Endothelial cell of umbilical vein (primary cell): ENCODE measurements around the gene CERS6. TPM values are rescaled to one million over a fixed set of nuclear protein-coding genes. Genes with fewer than 3 reads are reported as not detected.

ENCODE experiments used
- BruUV-seq: library from RNA; stranded (reverse); fragments of 400-500 nt; replicated peaks from 2 replicates; lab custom pipeline; 2021; lab: Mats Ljungman, UMichigan
- CTCF ChIA-PET: fragments of 300-600, 350-600 bp; sonication (Branson Sonifier 250); formaldehyde crosslinking; loops from one replicate; lab custom pipeline; 2021; ENCODE audit warnings: antibody characterized with exemption, inconsistent platforms; lab: Charles Lee
- POLR2A ChIA-PET: fragments of 300-600, 350-600 bp; sonication (Branson Sonifier 250); formaldehyde crosslinking; loops from one replicate; lab custom pipeline; 2021; ENCODE audit warnings: antibody characterized with exemption, inconsistent platforms; lab: Charles Lee
- DNase-seq: peaks from one replicate; pipeline ENCODE4 v3.0.0-alpha.2; 2011; ENCODE audit warnings: low read depth, low spot score
- FAIRE-seq: peaks from 2 replicates; lab custom pipeline; 2011; peaks lifted over from hg19 to GRCh38; lab: Jason Lieb, UNC
- H2AFZ ChIP-seq: 2 replicates; pipeline ENCODE4 v1.6.0; 2012; ENCODE audit warnings: low read depth, low read length, control low read depth, inconsistent platforms
- H3K27ac ChIP-seq: 2 replicates; pipeline ENCODE4 v1.5.1; 2011; ENCODE audit warnings: low read depth, mild to moderate bottlenecking, control low read depth, low read length, moderate library complexity; ENCODE audit not compliant: insufficient read depth
- H3K27me3 ChIP-seq, 2 experiments: 2 replicates each; pipeline versions ENCODE4 v1.6.0 to v1.6.1; 2011; ENCODE audit warnings: low read length in 2 of 2, mixed read lengths in 1 of 2; ENCODE audit not compliant: control insufficient read depth in 2 of 2, insufficient read depth in 2 of 2
- H3K36me3 ChIP-seq, 2 experiments: 2 replicates in 1 of 2; 3 replicates in 1 of 2; pipeline ENCODE4 v1.5.1; 2011; ENCODE audit warnings: low read length in 2 of 2, mild to moderate bottlenecking in 1 of 2, moderate library complexity in 1 of 2; ENCODE audit not compliant: control insufficient read depth in 2 of 2, insufficient read depth in 2 of 2; ENCODE audit errors: extremely low read depth in 1 of 2
- H3K4me1 ChIP-seq: 3 replicates; pipeline ENCODE4 v1.5.1; 2011; ENCODE audit warnings: mild to moderate bottlenecking, low read length; ENCODE audit not compliant: control insufficient read depth, insufficient read depth; ENCODE audit errors: extremely low read depth
- H3K4me2 ChIP-seq: 2 replicates; pipeline ENCODE4 v1.6.1; 2011; ENCODE audit warnings: low read length, control low read depth, mixed read lengths; ENCODE audit not compliant: insufficient read depth
- H3K4me3 ChIP-seq, 3 experiments: fragments of 200-600 bp in 1 of 3; sonication (generic), shearing (Covaris generic) in 1 of 3; replicated peaks in 1 of 3; 2 replicates each; pipeline ENCODE4 v1.5.1; 2011 to 2016; ENCODE audit warnings: control low read depth in 3 of 3, low read length in 3 of 3, mild to moderate bottlenecking in 2 of 3, inconsistent platforms in 1 of 3, low read depth in 1 of 3, moderate library complexity in 1 of 3; ENCODE audit not compliant: insufficient read depth in 1 of 3
- H3K79me2 ChIP-seq: 2 replicates; pipeline ENCODE4 v1.6.0; 2012; ENCODE audit warnings: low read length, inconsistent platforms; ENCODE audit not compliant: control insufficient read depth, insufficient read depth
- H3K9ac ChIP-seq: replicated peaks from 2 replicates; pipeline ENCODE3; 2011; ENCODE audit warnings: low read length, control low read depth; ENCODE audit not compliant: insufficient read depth; ENCODE audit errors: extremely low read depth
- H3K9me1 ChIP-seq: replicated peaks from 3 replicates; pipeline ENCODE4 v1.6.0; 2011; ENCODE audit warnings: mild to moderate bottlenecking, low read length; ENCODE audit not compliant: control insufficient read depth, insufficient read depth; ENCODE audit errors: extremely low read depth
- H3K9me3 ChIP-seq: replicated peaks from 2 replicates; pipeline ENCODE4 v1.5.1; 2012; ENCODE audit warnings: low read length, inconsistent platforms; ENCODE audit not compliant: control insufficient read depth, insufficient read depth
- H4K20me1 ChIP-seq: replicated peaks from 2 replicates; pipeline ENCODE3; 2011; ENCODE audit warnings: mild to moderate bottlenecking, low read length; ENCODE audit not compliant: control insufficient read depth, insufficient read depth; ENCODE audit errors: extremely low read depth
- EZH2 ChIP-seq: IDR thresholded peaks from 2 replicates; pipeline ENCODE4 v1.6.1; 2012; ENCODE audit warnings: borderline replicate concordance, low read depth, mild to moderate bottlenecking, moderate library complexity, low read length, inconsistent platforms; ENCODE audit not compliant: severe bottlenecking
- FOS ChIP-seq: IDR thresholded peaks from 2 replicates; pipeline ENCODE4 v1.6.1; 2011; ENCODE audit warnings: mild to moderate bottlenecking, low read length, moderate library complexity, borderline replicate concordance; ENCODE audit not compliant: insufficient read depth
- GATA2 ChIP-seq: IDR thresholded peaks from 2 replicates; pipeline ENCODE4 v1.7.0; 2011; ENCODE audit warnings: low read depth, mild to moderate bottlenecking, moderate library complexity, mixed read lengths, low read length; ENCODE audit not compliant: insufficient read length, insufficient read depth
- JUN ChIP-seq: IDR thresholded peaks from 2 replicates; pipeline ENCODE4 v1.6.1; 2011; ENCODE audit warnings: borderline replicate concordance, low read depth; ENCODE audit not compliant: insufficient read length, insufficient read depth
- MYC ChIP-seq: IDR thresholded peaks from one replicate; pipeline ENCODE4 v1.6.1; 2011; ENCODE audit warnings: mild to moderate bottlenecking, low read depth, low read length
- POLR2A ChIP-seq: IDR thresholded peaks from 2 replicates; pipeline ENCODE4 v1.6.1; 2012; ENCODE audit warnings: low read depth, mild to moderate bottlenecking, control low read depth, low read length
- POLR2AphosphoS5 ChIP-seq: IDR thresholded peaks from 2 replicates; pipeline ENCODE4 v1.6.1; 2012; ENCODE audit warnings: low read depth, mild to moderate bottlenecking, control low read depth, low read length, moderate library complexity; ENCODE audit not compliant: insufficient read depth
- dilution Hi-C: fragments of 300-500 bp; cut with MboI; formaldehyde crosslinking; loops from one replicate; pipeline ENCODE4 v1.15.0; 2019; ENCODE audit warnings: low sequenced_read_pairs; ENCODE audit not compliant: extremely low pct_ligation_motif_present
- intact Hi-C: fragments of 100-400 bp; cut with micrococcal nuclease; formaldehyde crosslinking; loops from one replicate; pipeline ENCODE4 v1.10.0; 2022
- polyA plus RNA-seq, 4 experiments: library from polyadenylated mRNA; depleted of rRNA in 3 of 4; stranded (reverse) in 3 of 4; unstranded in 1 of 4; fragments of >200 nt; gene quantifications; 2 replicates each; pipeline versions ENCODE4 v1.2.1 to v1.2.3, GENCODE V29; 2011 to 2012; ENCODE audit warnings: missing spikeins in 1 of 4
- total RNA-seq: library from RNA; stranded (reverse); gene quantifications from 2 replicates; pipeline ENCODE4 v1.2.3, GENCODE V29; 2021
- TF ChIP-seq, protein P1 (sequence below), 2 donors: IDR thresholded peaks; 1 replicate in 1 of 2; 2 replicates in 1 of 2; pipeline ENCODE4 v1.5.1; 2011; ENCODE audit warnings: low read length in 2 of 2, mild to moderate bottlenecking in 2 of 2, moderate library complexity in 2 of 2, control low read depth in 1 of 2, inconsistent platforms in 1 of 2, low read depth in 1 of 2; ENCODE audit not compliant: insufficient read depth in 1 of 2; ENCODE audit errors: extremely low read depth in 1 of 2
- TF ChIP-seq, protein P2 (sequence below): IDR thresholded peaks from 2 replicates; pipeline ENCODE4 v1.6.1; 2011; ENCODE audit not compliant: insufficient read depth, insufficient read length

The CERS6 gene
- total and polyA plus RNA-seq, 2 donors (not counting 3 experiments of a cell fraction or from before 2014, with no cell fraction given), result 2.7 to 11.7 TPM

DNA sequence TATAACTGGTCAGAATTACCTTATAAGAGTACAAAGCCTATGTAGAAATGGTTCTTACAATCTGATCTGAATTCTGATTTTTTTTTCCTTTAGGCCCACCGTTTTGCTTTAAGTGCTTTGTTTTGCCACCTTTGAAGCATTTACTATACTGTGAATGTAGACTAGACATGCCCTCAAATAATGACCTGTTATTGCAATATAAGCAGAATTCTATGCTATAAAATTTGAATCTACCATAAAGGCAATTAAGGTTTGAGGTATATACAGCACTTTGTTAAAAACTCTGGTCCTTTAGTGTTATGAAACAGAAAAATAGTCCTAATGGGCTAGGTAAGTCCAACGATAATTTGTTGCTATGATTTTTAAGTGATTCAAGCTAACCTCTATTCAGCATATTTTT lies 259.8 kb downstream of the CERS6 start:
- Histone ChIP-seq H3K9me1 (no peaks in the 10 kb centered on the region), H3K4me3 (no peak overlapping the region), H4K20me1 (no peaks in the 10 kb centered on the region), H3K4me2 (no peak overlapping the region), H2AFZ (no peak overlapping the region), H3K27ac (no peak overlapping the region), H3K36me3 (no peaks in the 10 kb centered on the region), H3K4me1 (peaks cover 8% of the 10 kb centered on the region), H3K27me3 (no peaks in the 10 kb centered on the region), H3K9ac (no peak overlapping the region), H3K79me2 (no peaks in the 10 kb centered on the region), H3K9me3 (no peaks in the 10 kb centered on the region)
- TF ChIP-seq FOS, result no peak
- TF ChIP-seq JUN, result no peak
- TF ChIP-seq, protein P1, sequence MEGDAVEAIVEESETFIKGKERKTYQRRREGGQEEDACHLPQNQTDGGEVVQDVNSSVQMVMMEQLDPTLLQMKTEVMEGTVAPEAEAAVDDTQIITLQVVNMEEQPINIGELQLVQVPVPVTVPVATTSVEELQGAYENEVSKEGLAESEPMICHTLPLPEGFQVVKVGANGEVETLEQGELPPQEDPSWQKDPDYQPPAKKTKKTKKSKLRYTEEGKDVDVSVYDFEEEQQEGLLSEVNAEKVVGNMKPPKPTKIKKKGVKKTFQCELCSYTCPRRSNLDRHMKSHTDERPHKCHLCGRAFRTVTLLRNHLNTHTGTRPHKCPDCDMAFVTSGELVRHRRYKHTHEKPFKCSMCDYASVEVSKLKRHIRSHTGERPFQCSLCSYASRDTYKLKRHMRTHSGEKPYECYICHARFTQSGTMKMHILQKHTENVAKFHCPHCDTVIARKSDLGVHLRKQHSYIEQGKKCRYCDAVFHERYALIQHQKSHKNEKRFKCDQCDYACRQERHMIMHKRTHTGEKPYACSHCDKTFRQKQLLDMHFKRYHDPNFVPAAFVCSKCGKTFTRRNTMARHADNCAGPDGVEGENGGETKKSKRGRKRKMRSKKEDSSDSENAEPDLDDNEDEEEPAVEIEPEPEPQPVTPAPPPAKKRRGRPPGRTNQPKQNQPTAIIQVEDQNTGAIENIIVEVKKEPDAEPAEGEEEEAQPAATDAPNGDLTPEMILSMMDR (IDR thresholded peaks at IDR 0.05; ENCODE audit: extremely low read depth in 1 of 2, insufficient read depth in 1 of 2, low read depth in 1 of 2, low read length in 2 of 2), result no peak
- TF ChIP-seq GATA2, result no peak
- TF ChIP-seq POLR2A, result no peak
- no peak for TF ChIP-seq EZH2
- TF ChIP-seq MYC, result no peak
- TF ChIP-seq POLR2AphosphoS5, result no peak
- TF ChIP-seq, protein P2, sequence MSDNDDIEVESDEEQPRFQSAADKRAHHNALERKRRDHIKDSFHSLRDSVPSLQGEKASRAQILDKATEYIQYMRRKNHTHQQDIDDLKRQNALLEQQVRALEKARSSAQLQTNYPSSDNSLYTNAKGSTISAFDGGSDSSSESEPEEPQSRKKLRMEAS, result no peak
- FAIRE-seq (no peak), DNase-seq (no peak)
- intact Hi-C loops (no loop called here), dilution Hi-C loops (no loop called here)
- no TSS peak for BruUV-seq
- ChIA-PET CTCF (no interaction called here), POLR2A (no interaction called here)
